Measurements from ENCODE around the gene C3.

- TF ChIP-seq, protein P1, sequence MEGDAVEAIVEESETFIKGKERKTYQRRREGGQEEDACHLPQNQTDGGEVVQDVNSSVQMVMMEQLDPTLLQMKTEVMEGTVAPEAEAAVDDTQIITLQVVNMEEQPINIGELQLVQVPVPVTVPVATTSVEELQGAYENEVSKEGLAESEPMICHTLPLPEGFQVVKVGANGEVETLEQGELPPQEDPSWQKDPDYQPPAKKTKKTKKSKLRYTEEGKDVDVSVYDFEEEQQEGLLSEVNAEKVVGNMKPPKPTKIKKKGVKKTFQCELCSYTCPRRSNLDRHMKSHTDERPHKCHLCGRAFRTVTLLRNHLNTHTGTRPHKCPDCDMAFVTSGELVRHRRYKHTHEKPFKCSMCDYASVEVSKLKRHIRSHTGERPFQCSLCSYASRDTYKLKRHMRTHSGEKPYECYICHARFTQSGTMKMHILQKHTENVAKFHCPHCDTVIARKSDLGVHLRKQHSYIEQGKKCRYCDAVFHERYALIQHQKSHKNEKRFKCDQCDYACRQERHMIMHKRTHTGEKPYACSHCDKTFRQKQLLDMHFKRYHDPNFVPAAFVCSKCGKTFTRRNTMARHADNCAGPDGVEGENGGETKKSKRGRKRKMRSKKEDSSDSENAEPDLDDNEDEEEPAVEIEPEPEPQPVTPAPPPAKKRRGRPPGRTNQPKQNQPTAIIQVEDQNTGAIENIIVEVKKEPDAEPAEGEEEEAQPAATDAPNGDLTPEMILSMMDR (IDR thresholded peaks at IDR 0.05): peak; percentile 71
- TF ChIP-seq ZFX (IDR thresholded peaks at IDR 0.05; ENCODE audit: borderline replicate concordance): no peak
These were observed 13.1 kb upstream of the C3 start for GRCh38 chr19:6733338-6734095.

Data from 22Rv1 (cell line).